HEK293 (cell line): ENCODE measurements around the gene PKP2.

Experiments
- CTCF ChIA-PET: fragments of 350-600 bp; formaldehyde crosslinking; extraction: SDS; loops from one replicate; lab custom pipeline; 2021; ENCODE audit warnings: antibody characterized with exemption; lab: Yijun Ruan, JAX
- POLR2A ChIA-PET: fragments of 300-600 bp; formaldehyde crosslinking; extraction: SDS; loops from one replicate; lab custom pipeline; 2020; ENCODE audit warnings: antibody characterized with exemption, inconsistent platforms; lab: Yijun Ruan, JAX
- H3K27ac ChIP-seq: fragments of 200-500 bp; sonication (Bioruptor generic); 2 replicates; pipeline ENCODE4 v1.5.1; 2014; ENCODE audit warnings: low read depth, low read length, control low read depth, inconsistent platforms; ENCODE audit errors: extremely low read depth
- H3K36me3 ChIP-seq, 2 experiments: fragments of 200-500 bp in 1 of 2; sonication (Bioruptor generic) in 1 of 2; 1 replicate in 1 of 2; 2 replicates in 1 of 2; pipeline ENCODE4 v1.5.1; 2014 to 2017; ENCODE audit warnings: inconsistent platforms in 2 of 2, low read length in 2 of 2; ENCODE audit not compliant: control insufficient read depth in 2 of 2, insufficient read depth in 1 of 2
- H3K4me1 ChIP-seq: fragments of 200-500 bp; sonication (Bioruptor generic); 2 replicates; pipeline ENCODE4 v1.5.1; 2014; ENCODE audit warnings: mild to moderate bottlenecking, low read length, inconsistent platforms; ENCODE audit not compliant: control insufficient read depth, insufficient read depth
- H3K4me3 ChIP-seq: 2 replicates; pipeline ENCODE4 v1.5.1; 2011; ENCODE audit warnings: low read depth, mild to moderate bottlenecking, control low read depth, low read length, moderate library complexity
- H3K9me3 ChIP-seq: fragments of 200-500 bp; sonication (Bioruptor generic); 2 replicates; pipeline ENCODE4 v1.5.1; 2014; ENCODE audit warnings: low read depth, low read length, inconsistent platforms; ENCODE audit not compliant: control insufficient read depth, insufficient read depth
- FEZF1 ChIP-seq: fragments of 450-650 bp; formaldehyde crosslinking; IDR thresholded peaks from 2 replicates; pipeline ENCODE4 v1.5.1; 2016; ENCODE audit warnings: missing biosample characterization, missing genetic modification characterization
- IKZF3 ChIP-seq: fragments of 450-650 bp; IDR thresholded peaks from 2 replicates; pipeline ENCODE4 v1.5.0; 2018; ENCODE audit warnings: missing biosample characterization, mild to moderate bottlenecking, missing genetic modification characterization, moderate library complexity
- KLF8 ChIP-seq: fragments of 450-650 bp; formaldehyde crosslinking; IDR thresholded peaks from 2 replicates; pipeline ENCODE4 v1.5.1; 2016; ENCODE audit warnings: missing biosample characterization, missing genetic modification characterization
- MYNN ChIP-seq: fragments of 450-650 bp; formaldehyde crosslinking; IDR thresholded peaks from 2 replicates; pipeline ENCODE4 v1.5.1; 2016; ENCODE audit warnings: missing biosample characterization, missing genetic modification characterization, borderline replicate concordance
- OSR2 ChIP-seq: fragments of 450-650 bp; formaldehyde crosslinking; IDR thresholded peaks from 2 replicates; pipeline ENCODE4 v1.5.1; 2016; ENCODE audit warnings: missing biosample characterization, missing genetic modification characterization
- PRDM1 ChIP-seq: fragments of 450-650 bp; formaldehyde crosslinking; IDR thresholded peaks from 2 replicates; pipeline ENCODE4; 2016; ENCODE audit warnings: missing biosample characterization, missing genetic modification characterization
- SCRT1 ChIP-seq: fragments of 450-650 bp; formaldehyde crosslinking; IDR thresholded peaks from 2 replicates; pipeline ENCODE4 v1.5.1; 2016; ENCODE audit warnings: missing biosample characterization, missing genetic modification characterization, borderline replicate concordance
- SP7 ChIP-seq: fragments of 450-650 bp; formaldehyde crosslinking; IDR thresholded peaks from 2 replicates; pipeline ENCODE4 v1.5.1; 2016; ENCODE audit warnings: missing biosample characterization, missing genetic modification characterization
- ZBTB20 ChIP-seq: fragments of 450-650 bp; formaldehyde crosslinking; IDR thresholded peaks from 2 replicates; pipeline ENCODE4 v1.5.1; 2016; ENCODE audit warnings: missing biosample characterization, missing genetic modification characterization
- ZNF214 ChIP-seq: fragments of 450-650 bp; formaldehyde crosslinking; IDR thresholded peaks from 2 replicates; pipeline ENCODE4 v1.5.1; 2017; ENCODE audit warnings: missing biosample characterization, mild to moderate bottlenecking, missing genetic modification characterization, borderline replicate concordance
- ZNF274 ChIP-seq, 2 experiments: fragments of 200-500 bp in 1 of 2; fragments of 450-650 bp in 1 of 2; sonication (Bioruptor generic) in 1 of 2; formaldehyde crosslinking in 1 of 2; IDR thresholded peaks; 2 replicates each; pipeline versions ENCODE4 v1.5.1 to v1.6.1; 2014 to 2016; ENCODE audit warnings: borderline replicate concordance in 1 of 2, inconsistent platforms in 1 of 2, low read length in 1 of 2, missing biosample characterization in 1 of 2, missing genetic modification characterization in 1 of 2
- ZNF600 ChIP-seq: fragments of 450-650 bp; formaldehyde crosslinking; IDR thresholded peaks from 2 replicates; pipeline ENCODE4 v1.5.1; 2016; ENCODE audit warnings: missing biosample characterization, missing genetic modification characterization
- ZNF76 ChIP-seq: fragments of 450-650 bp; formaldehyde crosslinking; IDR thresholded peaks from 2 replicates; pipeline ENCODE4; 2016; ENCODE audit warnings: low read depth, missing biosample characterization, missing genetic modification characterization, borderline replicate concordance
- ZNF777 ChIP-seq: fragments of 450-650 bp; formaldehyde crosslinking; IDR thresholded peaks from 2 replicates; pipeline ENCODE4 v1.5.1; 2017; ENCODE audit warnings: missing biosample characterization, missing genetic modification characterization, borderline replicate concordance
- ZSCAN16 ChIP-seq: fragments of 450-650 bp; formaldehyde crosslinking; IDR thresholded peaks from 2 replicates; pipeline ENCODE4 v1.5.1; 2016; ENCODE audit warnings: missing biosample characterization, missing genetic modification characterization
- ZXDB ChIP-seq: fragments of 450-650 bp; formaldehyde crosslinking; IDR thresholded peaks from 2 replicates; pipeline ENCODE4 v1.5.1; 2016; ENCODE audit warnings: missing biosample characterization, missing genetic modification characterization
- TF ChIP-seq, protein P1 (sequence below): fragments of 450-650 bp; formaldehyde crosslinking; IDR thresholded peaks from 2 replicates; pipeline ENCODE4 v1.5.1; 2016; ENCODE audit warnings: missing biosample characterization, missing genetic modification characterization
- TF ChIP-seq, protein P2 (sequence below): fragments of 450-650 bp; formaldehyde crosslinking; IDR thresholded peaks from 2 replicates; pipeline ENCODE4 v1.5.1; 2016; ENCODE audit warnings: missing biosample characterization, missing genetic modification characterization
- TF ChIP-seq, protein P3 (sequence below): fragments of 450-650 bp; formaldehyde crosslinking; IDR thresholded peaks from 2 replicates; pipeline ENCODE4 v1.5.1; 2017; ENCODE audit warnings: missing biosample characterization, missing genetic modification characterization
- TF ChIP-seq, protein P4 (sequence below): fragments of 450-650 bp; formaldehyde crosslinking; IDR thresholded peaks from 2 replicates; pipeline ENCODE4 v1.5.1; 2016; ENCODE audit warnings: missing biosample characterization, missing genetic modification characterization
- TF ChIP-seq, protein P5 (sequence below): fragments of 450-650 bp; formaldehyde crosslinking; IDR thresholded peaks from 2 replicates; pipeline ENCODE4 v1.5.1; 2016; ENCODE audit warnings: missing biosample characterization, missing genetic modification characterization

PKP2 gene

DNA sequence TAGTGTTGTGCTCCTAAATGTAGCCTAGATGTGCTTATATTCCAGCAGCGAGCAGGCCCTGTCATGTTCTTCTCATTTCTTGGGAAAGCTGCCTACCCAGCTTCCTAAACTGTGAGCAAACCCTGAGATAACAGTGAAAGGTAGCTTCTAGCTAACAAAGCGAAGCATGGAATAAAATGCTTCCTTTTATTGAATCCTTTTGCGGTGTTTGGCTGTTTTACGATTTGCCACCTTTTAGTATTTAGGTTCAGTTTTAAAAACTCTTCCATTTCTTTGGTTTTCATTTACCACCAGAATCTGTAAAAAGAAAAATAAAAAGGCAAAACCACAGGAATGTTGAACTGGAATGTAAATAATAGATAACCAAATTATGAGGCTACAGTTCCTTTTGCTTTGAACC, 5.0 kb upstream of the PKP2 start (continued):
- TF ChIP-seq, protein P1, sequence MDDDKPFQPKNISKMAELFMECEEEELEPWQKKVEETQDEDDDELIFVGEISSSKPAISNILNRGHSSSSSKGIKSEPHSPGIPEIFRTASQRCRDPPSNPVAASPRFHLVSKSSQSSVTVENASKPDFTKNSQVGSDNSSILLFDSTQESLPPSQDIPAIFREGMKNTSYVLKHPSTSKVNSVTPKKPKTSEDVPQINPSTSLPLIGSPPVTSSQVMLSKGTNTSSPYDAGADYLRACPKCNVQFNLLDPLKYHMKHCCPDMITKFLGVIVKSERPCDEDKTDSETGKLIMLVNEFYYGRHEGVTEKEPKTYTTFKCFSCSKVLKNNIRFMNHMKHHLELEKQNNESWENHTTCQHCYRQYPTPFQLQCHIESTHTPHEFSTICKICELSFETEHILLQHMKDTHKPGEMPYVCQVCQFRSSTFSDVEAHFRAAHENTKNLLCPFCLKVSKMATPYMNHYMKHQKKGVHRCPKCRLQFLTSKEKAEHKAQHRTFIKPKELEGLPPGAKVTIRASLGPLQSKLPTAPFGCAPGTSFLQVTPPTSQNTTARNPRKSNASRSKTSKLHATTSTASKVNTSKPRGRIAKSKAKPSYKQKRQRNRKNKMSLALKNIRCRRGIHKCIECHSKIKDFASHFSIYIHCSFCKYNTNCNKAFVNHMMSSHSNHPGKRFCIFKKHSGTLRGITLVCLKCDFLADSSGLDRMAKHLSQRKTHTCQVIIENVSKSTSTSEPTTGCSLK (tag by site-specific recombination): no peak
- TF ChIP-seq, protein P2, sequence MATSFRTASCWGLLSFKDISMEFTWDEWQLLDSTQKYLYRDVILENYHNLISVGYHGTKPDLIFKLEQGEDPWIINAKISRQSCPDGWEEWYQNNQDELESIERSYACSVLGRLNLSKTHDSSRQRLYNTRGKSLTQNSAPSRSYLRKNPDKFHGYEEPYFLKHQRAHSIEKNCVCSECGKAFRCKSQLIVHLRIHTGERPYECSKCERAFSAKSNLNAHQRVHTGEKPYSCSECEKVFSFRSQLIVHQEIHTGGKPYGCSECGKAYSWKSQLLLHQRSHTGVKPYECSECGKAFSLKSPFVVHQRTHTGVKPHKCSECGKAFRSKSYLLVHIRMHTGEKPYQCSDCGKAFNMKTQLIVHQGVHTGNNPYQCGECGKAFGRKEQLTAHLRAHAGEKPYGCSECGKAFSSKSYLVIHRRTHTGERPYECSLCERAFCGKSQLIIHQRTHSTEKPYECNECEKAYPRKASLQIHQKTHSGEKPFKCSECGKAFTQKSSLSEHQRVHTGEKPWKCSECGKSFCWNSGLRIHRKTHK: no peak
- TF ChIP-seq IKZF3 (no peak), PRDM1 (tag by site-specific recombination) (0 out of 2 replicates have a peak, but pooled peaks have one; percentile 37), MYNN (no peak), ZNF600 (tag by site-specific recombination) (peak; percentile 58; the same call in 1 of the 2 replicates), ZNF214 (tag by site-specific recombination) (no peak), FEZF1 (tag by site-specific recombination) (peak; percentile 69)
- TF ChIP-seq, protein P3, sequence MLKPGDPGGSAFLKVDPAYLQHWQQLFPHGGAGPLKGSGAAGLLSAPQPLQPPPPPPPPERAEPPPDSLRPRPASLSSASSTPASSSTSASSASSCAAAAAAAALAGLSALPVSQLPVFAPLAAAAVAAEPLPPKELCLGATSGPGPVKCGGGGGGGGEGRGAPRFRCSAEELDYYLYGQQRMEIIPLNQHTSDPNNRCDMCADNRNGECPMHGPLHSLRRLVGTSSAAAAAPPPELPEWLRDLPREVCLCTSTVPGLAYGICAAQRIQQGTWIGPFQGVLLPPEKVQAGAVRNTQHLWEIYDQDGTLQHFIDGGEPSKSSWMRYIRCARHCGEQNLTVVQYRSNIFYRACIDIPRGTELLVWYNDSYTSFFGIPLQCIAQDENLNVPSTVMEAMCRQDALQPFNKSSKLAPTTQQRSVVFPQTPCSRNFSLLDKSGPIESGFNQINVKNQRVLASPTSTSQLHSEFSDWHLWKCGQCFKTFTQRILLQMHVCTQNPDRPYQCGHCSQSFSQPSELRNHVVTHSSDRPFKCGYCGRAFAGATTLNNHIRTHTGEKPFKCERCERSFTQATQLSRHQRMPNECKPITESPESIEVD (tag by site-specific recombination): peak; percentile 82
- TF ChIP-seq, protein P4, sequence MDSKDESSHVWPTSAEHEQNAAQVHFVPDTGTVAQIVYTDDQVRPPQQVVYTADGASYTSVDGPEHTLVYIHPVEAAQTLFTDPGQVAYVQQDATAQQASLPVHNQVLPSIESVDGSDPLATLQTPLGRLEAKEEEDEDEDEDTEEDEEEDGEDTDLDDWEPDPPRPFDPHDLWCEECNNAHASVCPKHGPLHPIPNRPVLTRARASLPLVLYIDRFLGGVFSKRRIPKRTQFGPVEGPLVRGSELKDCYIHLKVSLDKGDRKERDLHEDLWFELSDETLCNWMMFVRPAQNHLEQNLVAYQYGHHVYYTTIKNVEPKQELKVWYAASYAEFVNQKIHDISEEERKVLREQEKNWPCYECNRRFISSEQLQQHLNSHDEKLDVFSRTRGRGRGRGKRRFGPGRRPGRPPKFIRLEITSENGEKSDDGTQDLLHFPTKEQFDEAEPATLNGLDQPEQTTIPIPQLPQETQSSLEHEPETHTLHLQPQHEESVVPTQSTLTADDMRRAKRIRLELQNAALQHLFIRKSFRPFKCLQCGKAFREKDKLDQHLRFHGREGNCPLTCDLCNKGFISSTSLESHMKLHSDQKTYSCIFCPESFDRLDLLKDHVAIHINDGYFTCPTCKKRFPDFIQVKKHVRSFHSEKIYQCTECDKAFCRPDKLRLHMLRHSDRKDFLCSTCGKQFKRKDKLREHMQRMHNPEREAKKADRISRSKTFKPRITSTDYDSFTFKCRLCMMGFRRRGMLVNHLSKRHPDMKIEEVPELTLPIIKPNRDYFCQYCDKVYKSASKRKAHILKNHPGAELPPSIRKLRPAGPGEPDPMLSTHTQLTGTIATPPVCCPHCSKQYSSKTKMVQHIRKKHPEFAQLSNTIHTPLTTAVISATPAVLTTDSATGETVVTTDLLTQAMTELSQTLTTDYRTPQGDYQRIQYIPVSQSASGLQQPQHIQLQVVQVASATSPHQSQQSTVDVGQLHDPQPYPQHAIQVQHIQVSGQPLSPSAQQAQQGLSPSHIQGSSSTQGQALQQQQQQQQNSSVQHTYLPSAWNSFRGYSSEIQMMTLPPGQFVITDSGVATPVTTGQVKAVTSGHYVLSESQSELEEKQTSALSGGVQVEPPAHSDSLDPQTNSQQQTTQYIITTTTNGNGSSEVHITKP (tag by site-specific recombination): peak; percentile 29; the same call in 1 of the 2 replicates
- TF ChIP-seq, all 188 proteins: peak for 8

DNA sequence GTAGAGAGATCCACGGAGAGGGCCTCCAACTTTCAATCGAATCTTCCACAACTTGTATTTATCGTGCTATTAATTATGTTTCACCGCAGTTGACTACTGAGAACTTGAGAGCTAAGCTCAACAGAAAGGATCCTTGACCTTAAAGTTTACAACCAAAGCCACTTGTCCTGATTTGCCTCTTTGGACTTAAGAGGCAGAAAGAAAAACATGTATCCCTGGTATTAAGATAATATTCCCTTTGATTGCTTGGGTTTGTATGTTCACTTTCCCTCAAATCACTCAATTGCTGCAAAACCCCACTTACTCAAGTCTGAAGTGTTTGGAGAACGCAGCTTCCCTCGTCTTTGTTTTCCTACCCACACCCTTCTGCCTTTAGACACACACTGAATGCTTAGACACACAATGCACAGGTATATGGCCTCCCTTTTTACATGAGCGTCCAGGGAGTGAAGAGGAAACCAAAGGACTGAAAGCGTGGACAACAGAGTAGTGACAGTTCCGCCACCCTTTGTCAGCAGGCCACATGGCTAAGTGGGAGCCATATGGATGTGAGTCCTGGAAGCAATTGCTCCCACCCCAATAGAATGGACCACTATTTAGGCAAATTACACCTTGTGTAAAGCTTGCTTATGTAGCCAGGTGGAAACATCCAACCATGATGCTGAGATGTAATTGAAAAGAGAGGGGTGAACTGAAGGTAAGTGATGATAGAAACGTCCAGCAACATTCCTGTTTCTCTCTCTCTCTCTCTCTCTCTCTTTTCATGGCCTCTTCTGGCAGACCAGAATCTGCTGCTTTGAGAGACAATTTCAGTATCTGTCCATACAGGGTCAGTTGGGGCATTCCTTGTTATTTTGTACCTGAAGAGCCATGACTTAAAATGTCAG, 1.4 kb upstream of the PKP2 start:
- H3K4me3 ChIP-seq: no peak overlapping the region
- no peaks in the 10 kb centered on the region for H3K36me3 ChIP-seq
- peak overlapping the region; percentile 58; the same call in 1 of the 2 replicates for H3K27ac ChIP-seq
- CTCF ChIA-PET: interaction anchor here (0.9 to 1.2 kb wide), 4 partner anchors 8 to 142 kb away, joined by 3 read pairs; partner anchors contain the start of gene YARS2
- H3K4me1 ChIP-seq: peaks cover 29% of the 10 kb centered on the region
- no peaks in the 10 kb centered on the region for H3K9me3 ChIP-seq
- POLR2A ChIA-PET: interaction anchor here (1.3 to 2.2 kb wide), 3 partner anchors 12 to 143 kb away, joined by 4 to 11 read pairs (median 5); partner anchors contain the start of gene YARS2
- TF ChIP-seq ZNF76 (tag by site-specific recombination) (no peak), ZBTB20 (tag by site-specific recombination) (no peak), ZNF274 (IDR thresholded peaks at IDR 0.05; ENCODE audit: low read length) (no peak), ZNF274 (tag by site-specific recombination; IDR thresholded peaks at IDR 0.05; ENCODE audit: borderline replicate concordance) (no peak), KLF8 (tag by site-specific recombination) (no peak), ZNF777 (no peak), ZSCAN16 (peak; percentile 21; the same call in 1 of the 2 replicates), SCRT1 (0 out of 2 replicates have a peak, but pooled peaks have one; percentile 25), SP7 (tag by site-specific recombination) (peak; percentile 34; the same call in 1 of the 2 replicates), OSR2 (peak; percentile 78), ZXDB (tag by site-specific recombination) (peak; percentile 79)
- TF ChIP-seq, protein P5, sequence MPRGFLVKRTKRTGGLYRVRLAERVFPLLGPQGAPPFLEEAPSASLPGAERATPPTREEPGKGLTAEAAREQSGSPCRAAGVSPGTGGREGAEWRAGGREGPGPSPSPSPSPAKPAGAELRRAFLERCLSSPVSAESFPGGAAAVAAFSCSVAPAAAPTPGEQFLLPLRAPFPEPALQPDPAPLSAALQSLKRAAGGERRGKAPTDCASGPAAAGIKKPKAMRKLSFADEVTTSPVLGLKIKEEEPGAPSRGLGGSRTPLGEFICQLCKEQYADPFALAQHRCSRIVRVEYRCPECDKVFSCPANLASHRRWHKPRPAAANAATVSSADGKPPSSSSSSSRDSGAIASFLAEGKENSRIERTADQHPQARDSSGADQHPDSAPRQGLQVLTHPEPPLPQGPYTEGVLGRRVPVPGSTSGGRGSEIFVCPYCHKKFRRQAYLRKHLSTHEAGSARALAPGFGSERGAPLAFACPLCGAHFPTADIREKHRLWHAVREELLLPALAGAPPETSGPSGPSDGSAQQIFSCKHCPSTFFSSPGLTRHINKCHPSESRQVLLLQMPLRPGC (tag by site-specific recombination): 0 out of 2 replicates have a peak, but pooled peaks have one; percentile 21
- TF ChIP-seq, protein P3 (tag by site-specific recombination): peak; percentile 85
